Activated CD4-positive, CD25-positive, alpha-beta regulatory T cell (primary cell): ENCODE results near the gene UBE2Q2.
A peak's percentile ranks its signal among the peaks of the same experiment; 100 is the strongest.
"Not testable (repeated sequence)": the region's sequence is repeated elsewhere in the genome, so short reads cannot be mapped to it uniquely, and the experiment has no call there.

Experiments
- DNase-seq, 4 experiments: peaks; one replicate each; lab custom pipeline; 2025; lab: John Stamatoyannopoulos, UW

Gene UBE2Q2

GRCh38 chr15:75823860-75824613 is 19.2 kb upstream of the UBE2Q2 start:
- no peak for DNase-seq

GRCh38 chr15:75827691-75828090 is 15.6 kb upstream of the UBE2Q2 start:
- DNase-seq = no peak

GRCh38 chr15:75828429-75828828 is 14.8 kb upstream of the UBE2Q2 start:
- no peak for DNase-seq

- no peak for DNase-seq
Observed at GRCh38 chr15:75830910-75831805, 12.1 kb upstream of the UBE2Q2 start.

- DNase-seq = no peak
Observed at GRCh38 chr15:75831806-75832102, 11.5 kb upstream of the UBE2Q2 start.

GRCh38 chr15:75832114-75832513 is 11.1 kb upstream of the UBE2Q2 start:
- no peak for DNase-seq

GRCh38 chr15:75834021-75834420 is 9.2 kb upstream of the UBE2Q2 start:
- DNase-seq = no peak

- DNase-seq = no peak
Observed at GRCh38 chr15:75835990-75836958, 7.0 kb upstream of the UBE2Q2 start.

- no peak for DNase-seq
Observed at GRCh38 chr15:75836959-75837334, 6.3 kb upstream of the UBE2Q2 start.

- DNase-seq = no peak
Observed at GRCh38 chr15:75840659-75841058, 2.6 kb upstream of the UBE2Q2 start.

GRCh38 chr15:75841626-75842025 is 1.6 kb upstream of the UBE2Q2 start:
- no peak for DNase-seq

- DNase-seq = peak; percentile 11 to 31 (median 24)
Observed at GRCh38 chr15:75843678-75844581, 683 bp downstream of the UBE2Q2 start.

GRCh38 chr15:75844629-75845335 is 1.5 kb downstream of the UBE2Q2 start:
- DNase-seq = no peak

- no peak for DNase-seq
Observed at GRCh38 chr15:75849167-75849566, 5.9 kb downstream of the UBE2Q2 start.

- no peak for DNase-seq
Observed at GRCh38 chr15:75850708-75851107, 7.5 kb downstream of the UBE2Q2 start.

- not testable (repeated sequence) for DNase-seq
Observed at GRCh38 chr15:75851566-75851965, 8.3 kb downstream of the UBE2Q2 start.

- DNase-seq = no peak
Observed at GRCh38 chr15:75857886-75858285, 14.6 kb downstream of the UBE2Q2 start.

GRCh38 chr15:75861750-75862402 is 18.6 kb downstream of the UBE2Q2 start:
- DNase-seq = no peak

GRCh38 chr15:75862796-75863195 is 19.5 kb downstream of the UBE2Q2 start:
- DNase-seq = no peak
